NOMO-1 (cell line): Measurements from ENCODE around the gene KIAA1755.
"Not testable (repeated sequence)": the region's sequence is repeated elsewhere in the genome, so short reads cannot be mapped to it uniquely, and the experiment has no call there.

Source experiments
- DNase-seq, 2 experiments: peaks; one replicate each; lab custom pipeline; 2025; ENCODE audit not compliant: unreplicated experiment in 2 of 2; lab: John Stamatoyannopoulos, UW

KIAA1755 gene

DNA sequence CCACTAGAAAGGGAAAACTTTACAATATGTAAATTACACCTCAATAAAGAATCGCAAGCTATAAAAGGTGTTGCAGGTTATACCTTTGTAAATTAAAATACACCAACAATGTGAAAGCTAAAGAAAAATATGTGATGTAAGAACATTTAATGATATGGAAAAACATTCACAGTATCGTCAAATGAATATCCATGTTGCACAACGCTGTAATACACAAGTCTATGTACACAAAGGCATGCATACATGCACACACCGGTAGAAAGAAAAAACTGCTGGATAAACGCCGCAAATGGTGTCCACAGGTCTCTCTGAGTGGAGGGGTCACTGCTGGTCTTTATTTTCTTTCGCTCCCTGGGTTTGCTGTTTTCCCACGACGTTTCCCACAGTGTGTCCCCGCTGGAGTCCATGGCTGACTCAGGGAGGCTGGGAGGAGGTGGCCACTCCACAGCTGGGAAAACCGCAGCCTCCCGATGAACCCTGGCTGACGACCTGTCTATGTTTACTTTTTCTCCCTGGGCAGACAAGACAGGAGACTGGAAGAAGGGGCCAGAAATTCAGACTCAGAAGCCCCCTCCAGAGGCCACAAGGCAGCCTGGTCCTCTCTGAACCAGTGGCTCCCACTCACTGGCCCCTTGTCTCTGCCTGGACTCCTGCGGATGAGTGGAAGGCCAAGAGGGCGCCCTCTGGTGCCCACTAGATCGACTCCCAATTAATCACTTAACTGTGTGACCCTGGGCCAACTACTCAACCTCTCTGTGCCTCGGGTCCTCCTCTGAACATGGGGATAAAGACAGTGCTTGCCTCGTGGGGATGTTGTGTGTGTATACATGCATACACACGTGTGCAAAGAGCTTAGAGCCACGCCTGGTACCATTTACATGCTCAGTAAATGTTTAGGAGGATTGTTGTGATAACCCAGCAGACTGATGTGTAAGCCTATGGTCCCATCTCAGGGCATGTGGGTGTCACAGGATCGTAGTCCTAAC, 30.6 kb upstream of the KIAA1755 start:
- DNase-seq: no peak

DNA sequence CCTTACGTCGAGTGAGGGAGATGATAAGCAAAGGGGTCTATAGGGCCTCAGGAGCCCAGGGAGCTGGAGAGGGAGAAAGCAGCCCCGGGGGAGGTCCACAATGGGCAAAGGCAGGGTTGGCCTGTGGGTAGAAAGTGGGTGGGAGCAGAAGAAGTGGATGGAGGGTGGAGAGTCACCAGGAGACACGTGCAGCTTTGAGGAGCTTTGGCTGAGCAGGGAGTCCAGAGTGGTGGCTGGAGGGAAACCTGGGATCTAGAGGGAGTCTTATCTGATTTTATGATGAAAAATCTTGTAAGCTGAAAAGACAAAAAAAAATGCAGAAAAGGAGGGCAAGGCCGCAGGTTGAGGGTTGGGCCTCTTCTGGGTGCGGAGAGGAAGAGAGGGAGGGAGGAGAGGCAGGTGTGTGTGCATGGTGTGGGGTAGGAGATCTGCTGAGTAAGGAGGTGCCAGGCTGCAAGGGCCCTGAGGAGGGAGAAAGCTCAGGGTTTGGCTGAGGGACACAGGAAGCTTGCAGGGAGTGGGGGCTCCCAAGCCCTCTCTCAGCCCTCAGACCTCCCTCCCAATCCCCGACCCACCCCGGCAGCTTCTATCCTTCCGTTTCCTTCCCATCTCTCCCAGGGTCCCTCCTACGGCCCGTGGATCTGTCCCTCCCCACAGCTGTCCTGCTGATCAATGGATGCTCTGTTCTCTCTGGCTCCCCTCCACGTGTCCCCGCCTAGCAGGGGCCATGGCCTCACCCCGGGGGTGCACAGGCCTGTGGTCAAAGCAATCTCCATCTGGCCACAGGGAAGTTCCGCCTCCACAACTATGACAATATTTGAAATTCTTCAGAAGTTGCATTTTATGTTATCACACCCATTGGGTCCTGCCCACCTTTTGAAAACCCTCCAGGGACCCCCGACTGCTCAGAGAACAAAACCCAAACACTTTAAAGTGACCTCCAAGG, 26.3 kb upstream of the KIAA1755 start:
- DNase-seq: peak in 1 of 2 experiments; percentile 11

DNA sequence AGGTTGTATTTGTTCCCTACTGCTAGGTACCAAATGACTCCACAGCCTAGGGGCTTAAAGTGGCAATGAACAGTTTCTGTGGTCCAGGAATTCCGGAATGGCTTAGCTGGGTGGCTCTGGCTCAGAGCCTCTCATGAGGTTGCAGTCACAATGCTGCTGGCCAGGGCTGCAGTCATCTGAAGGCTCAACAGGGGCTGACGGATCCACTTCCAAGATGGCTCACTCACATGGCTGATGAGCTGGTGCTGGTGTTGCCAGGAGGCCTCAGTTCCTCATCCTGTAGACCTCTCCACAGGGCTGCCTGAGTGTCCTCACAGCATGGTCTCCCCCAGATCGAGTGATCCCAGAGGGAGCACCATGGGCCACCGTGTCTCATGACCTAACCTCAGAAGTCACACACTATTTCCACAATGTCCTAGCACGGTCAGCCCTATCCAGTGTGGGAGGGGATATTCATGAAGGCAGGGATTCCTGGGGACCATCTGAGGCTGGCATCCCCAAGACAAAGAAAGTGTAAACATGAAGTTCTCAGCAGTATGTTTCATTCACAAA, 24.4 kb upstream of the KIAA1755 start:
- DNase-seq: no peak

DNA sequence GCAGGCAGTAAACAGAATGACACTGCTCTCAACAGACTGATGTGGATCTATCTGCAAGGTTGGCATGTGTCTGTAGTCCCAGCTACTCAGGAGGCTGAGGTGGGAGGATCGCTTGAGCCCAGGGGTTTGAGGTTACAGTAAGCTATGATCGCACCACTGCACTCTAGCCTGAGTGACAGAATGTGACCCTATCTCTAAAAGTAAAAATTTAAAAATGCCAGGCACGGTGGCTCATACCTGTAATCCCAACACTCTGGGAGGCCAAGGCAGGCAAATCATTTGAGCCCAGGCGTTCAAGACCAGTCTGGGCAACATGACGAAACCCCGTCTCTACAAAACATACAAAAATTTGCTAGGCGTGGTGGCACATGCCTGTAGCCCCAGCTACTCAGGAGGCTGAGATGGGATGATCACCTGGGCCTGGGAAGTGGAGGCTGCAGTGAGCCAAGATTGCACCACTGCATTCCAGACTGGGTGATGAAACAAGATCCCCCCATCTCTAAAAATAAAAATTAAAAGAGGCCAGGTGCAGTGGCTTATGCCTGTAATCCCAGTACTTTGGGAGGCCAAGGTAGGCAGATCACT, 23.6 kb upstream of the KIAA1755 start:
- DNase-seq: not testable (repeated sequence)

DNA sequence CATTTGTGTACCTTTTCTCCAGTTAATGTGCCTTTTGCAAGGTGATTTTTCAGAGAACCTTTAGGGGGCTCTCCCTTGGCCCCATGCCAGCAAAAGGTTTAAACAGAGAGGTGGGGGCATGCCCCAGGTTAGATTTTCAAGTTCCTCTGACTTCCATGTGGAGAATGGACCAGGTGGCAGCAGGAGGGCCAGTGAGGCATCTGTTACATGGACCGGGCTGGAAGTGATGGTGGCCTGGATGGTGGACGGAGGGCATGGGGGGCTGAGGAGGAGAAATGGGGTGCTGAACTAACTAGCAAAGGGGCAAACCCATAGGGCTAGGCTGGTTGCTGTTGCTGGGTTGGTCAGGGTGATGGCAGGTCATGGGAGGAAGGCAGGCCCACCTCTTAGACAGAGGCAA, 22.7 kb upstream of the KIAA1755 start:
- no peak for DNase-seq

DNA sequence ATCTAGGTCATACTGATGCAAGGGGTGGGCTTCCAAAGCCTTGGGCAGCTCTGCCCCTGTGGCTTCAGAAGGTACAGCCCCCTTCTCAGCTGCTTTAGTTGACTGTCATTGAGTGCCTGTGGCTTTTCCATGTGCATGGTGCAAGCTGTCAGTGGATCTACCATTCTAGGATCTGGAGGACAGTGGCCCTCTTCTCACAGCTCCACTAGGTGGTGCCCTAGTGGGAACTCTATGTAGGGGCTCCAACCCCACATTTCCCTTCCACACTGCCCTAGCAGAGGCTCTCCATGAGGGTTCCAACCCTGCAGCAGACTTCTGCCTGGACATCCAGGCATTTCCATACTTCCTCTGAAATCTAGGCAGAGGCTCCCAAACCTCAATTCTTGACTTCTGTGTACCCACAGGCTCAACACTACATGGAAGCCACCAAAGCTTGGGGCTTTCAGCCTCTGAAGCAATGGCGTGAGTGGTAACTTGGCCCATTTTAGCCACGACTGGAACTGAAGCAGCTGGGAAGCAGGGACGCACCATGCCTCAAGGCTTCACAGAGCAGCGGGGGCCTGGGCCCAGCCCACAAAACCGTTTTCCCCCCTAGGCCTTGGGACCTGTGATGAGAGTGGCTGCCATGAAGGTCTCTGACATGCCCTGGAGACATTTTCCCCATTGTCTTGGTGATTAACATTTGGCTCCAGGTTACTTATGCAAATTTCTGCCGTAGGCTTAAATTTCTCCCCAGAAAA, 20.8 kb upstream of the KIAA1755 start:
- not testable (repeated sequence) for DNase-seq

DNA sequence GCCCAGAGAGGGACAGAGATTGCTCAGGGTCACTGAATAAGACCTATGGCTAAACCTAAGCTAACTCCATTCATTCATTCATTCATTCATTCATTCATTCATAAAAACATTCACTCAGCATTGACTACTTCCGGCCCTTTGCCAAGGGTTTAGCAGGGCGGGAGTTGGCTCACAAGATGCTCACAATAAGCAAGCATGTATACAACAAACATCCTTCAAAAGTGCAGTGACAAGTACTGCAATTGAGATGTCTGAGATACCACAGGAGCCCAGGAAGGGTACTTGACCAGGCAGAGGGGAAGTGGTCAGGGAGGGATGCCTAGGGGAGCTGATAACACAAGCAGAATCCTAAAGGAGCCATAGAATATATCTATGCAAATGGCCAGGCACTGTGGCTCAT, 18.2 kb upstream of the KIAA1755 start:
- no peak for DNase-seq

DNA sequence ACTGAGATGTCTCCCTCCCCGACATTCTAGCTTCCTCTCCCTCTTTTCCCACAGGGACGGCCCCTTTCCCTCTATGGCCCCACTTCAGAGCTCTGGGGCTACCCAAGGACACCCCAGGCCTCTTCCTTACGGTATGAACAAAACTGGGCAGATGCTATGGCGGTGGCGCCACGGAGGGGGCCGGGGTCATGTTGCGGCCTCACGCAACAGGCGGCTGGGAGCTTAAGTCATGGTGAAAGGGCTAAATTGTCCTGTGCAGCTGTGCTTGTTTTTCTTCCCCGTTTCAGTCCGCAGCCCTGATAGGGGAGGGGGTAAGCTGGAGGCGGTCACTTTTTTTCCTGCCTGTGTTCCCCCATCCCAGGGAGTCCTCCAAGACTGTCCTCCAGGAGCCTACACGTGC, 17.6 kb upstream of the KIAA1755 start:
- DNase-seq: no peak

DNA sequence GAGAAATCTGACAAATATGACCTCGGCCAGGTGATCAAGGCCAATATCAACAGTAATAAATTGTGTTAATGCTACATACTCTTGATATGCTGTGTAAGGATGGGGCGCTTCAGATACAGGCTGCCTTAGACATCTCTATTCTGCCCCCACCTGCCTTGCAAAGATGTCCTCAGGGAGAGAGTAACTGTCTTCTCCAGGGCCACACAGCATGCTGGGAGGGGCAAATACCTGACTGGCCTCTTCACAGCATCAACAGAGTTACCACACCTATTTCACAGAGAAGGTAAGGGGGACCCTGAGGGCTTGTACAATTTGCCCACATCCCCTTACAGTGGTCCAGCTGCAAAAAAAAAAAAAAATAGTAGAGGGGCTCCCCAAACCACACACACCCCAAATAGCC, 17.2 kb upstream of the KIAA1755 start:
- DNase-seq: no peak

DNA sequence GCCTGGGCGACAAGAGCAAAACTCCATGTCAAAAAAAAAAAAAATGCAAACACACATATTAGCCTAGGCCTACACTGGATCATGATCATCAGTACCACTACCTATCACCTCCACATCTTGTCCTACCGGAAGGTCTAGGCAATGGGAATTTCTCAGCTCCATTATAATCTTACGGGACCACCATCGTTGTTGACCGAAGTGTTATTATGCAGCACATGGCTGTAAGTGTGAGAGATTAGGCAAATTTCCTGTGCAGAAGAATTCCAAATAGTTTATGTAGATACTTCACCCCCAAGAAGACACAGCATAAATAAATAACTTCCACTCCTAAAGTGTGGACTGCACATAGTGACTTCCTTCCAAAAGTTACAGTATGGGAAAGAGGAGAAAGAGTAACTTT, 16.8 kb upstream of the KIAA1755 start:
- DNase-seq: no peak

DNA sequence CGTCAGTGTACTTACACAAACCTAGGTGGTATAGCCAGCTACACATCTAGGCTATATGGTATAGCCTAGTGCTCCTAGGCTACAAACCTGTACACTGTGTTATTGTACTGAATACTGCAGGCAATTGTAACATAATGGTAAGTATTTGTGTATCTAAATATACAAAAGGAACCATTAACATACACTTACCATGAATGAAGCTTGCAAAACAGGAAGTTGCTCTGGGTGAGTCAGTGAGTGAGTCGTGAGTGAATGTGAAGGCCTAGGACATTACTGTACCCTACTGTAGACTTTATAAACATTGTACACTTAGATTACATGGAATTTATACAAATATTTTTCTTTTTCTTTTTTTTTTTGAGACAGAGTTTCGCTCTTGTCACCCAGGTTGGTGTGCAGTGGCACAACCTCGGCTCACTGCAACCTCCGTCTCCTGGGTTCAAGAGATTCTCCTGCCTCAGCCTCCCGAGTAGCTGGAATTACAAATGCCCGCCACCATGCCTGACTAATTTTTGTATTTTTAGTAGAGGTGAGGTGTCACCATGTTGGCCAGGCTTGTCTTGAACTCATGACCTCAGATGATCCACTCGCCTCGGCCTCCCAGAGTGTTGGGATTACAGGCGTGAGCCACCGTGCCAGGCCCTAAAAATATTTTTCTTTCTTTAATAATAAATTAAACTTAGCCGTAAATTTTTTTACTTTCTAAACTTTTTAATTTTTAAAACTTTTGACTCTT, 15.4 kb upstream of the KIAA1755 start:
- DNase-seq: peak; percentile 83 to 87

DNA sequence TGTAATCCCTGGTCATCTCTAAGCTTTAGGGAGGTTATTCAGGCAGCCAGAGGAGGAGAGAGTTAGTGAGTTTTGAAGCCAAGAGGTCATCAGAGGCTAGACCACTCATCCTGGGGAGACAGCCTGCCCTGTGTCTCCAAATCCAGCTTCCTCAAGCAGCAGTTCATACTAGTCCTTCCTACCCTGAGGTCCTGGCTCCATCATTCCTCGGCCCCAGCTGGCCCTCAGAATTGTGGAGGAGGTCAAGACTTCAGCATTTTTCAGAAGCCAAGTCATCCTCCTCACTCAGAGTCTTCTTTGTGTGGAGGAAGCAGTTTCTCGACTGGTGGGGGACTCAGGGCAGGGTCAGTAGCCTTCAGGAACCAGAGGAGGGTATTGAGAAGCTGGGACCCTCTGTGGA, 12.4 kb upstream of the KIAA1755 start:
- no peak for DNase-seq

DNA sequence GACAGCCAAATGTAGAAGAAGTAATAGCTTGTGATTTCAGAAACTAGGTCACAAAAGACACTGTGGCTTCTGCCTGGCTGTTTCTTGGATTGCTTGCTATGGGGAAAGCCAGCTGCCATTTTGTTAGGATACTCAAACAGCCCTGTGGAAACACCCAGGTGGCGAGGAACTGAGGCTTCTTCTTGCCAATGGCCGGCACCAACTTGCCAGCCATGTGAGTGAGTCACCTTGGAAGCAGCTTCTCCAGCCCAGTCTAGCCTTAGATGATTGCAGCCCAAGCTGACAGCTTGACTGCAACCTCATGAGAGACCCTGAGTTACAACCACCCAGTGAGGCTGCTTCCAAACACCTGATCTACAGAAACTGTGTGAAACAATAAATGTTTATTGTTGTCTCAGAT, 11.9 kb upstream of the KIAA1755 start:
- no peak for DNase-seq

DNA sequence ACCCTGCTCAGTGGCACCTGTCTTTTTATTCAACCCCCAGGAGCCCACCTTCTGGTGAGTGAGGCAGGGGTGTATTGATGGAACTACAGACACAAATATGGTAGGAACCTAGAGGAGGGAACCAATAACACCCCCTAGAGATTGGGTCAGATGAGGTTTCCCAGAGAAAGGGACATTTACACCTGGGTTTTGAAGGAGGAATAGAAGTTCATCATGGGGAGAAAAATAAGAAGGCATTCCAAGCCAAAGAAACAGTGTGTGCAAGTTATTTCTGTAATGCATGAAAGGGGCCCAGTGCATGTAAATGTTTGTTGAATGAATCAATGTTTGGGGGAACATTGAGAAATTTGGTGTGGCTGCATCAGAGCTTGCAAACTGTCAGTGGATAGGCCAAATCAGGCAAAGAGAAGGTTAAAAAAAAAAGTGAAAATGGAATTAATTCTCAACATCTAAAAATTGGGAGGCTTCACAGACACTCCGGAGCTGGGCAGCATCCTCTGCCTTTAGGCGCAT, 11.1 kb upstream of the KIAA1755 start:
- no peak for DNase-seq

DNA sequence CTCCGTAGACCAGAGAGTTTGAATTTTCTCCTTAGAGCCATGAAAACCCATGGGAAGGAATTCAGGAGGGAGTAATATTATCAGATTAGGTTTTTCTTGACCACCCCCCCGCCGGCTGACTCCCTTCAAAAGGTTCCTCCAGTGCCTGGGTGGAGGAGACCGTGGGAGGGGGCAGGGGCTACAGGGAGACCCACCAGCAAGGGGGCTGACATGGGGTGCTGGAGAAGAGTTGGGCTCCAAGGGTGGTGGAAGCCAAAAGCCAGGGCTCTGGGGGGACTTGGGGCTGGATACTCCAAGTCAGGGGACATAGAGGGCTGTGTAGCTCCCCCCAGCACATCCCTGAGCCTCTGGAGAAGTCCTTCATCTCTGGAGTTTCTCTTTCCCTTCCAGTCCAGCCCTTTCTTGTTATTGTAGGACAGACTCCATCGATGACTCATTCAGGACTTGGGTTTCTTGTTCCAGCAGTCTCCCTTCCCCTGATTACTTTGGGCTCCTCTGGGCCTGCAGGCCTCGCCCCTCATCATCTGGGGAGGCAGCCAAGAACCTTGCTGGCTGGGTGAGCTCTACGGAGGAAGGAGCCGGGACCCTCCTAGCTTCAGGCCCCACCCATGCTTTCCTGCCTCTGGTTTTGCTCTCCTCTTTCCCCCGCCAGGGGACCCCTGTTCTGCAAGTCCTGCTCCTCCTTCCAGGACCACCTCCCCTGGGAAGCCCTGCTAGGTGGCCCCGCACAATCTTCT, 10.5 kb upstream of the KIAA1755 start:
- DNase-seq: no peak

DNA sequence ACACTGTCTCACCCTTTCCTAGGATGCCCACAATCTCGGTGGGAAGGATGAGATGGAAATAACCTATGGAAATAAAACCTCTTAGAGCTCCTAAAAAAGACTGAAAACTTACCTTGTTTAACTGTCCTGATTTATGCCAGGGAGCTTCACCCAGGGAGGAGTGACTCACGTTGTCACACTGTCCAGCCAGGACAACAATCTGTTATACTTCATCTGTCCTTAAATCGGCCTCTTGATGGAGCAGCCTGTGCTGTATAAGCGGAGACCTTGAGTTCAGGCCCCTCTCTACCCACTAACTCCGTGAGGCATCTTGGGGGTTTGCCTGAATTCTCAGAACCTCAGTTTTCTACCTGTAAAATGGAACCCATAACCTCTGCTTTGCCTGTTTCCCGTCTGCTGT, 9.2 kb upstream of the KIAA1755 start:
- DNase-seq: no peak

DNA sequence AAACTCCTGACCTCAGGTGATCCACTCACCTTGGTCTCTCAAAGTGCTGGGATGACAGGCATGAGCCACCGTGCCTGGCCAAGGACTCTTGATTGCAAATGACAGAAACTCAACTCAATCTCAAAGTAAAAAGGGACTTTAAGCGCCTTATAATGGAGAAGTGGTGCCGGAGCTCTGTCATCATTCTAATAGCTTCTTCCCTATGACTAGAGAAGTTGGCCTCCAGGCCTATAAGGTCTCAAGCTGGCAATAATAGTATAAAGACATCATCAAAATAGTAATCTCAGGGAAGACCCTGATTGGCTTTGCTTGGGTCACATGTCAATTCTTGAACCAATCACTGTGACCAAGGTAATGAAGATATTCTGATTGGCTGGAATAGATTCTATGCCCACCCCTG, 8.5 kb upstream of the KIAA1755 start:
- no peak for DNase-seq

DNA sequence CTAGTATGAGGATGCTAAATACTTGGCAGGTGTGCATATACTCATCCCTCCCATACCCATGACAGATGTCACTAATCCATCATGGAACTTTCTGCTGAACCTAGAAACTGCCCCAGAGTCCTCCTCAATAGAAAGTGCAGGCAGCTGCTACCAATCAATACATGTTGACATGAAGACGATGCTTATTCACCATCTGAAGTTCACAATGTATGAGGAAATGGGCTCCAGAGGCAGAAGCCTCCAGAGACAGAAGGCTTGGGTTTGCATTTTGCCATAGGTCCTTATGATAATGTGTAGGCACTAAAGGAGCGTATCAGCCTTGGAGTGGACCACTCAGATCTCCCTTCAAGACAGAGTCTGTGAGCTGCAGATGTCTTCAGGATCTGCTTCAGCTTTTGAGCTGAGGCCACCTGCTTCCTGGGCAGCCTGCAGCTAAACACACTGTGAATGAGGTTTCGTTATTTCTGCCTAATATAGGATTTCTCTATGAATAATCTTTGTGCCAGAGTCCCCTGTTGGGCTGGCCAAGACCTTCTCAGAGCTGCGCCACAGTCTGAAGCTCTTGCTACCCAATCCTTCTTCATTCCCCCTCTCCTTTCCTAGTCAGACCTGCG, 7.5 kb upstream of the KIAA1755 start:
- DNase-seq: no peak
